Neuron (in vitro differentiated cells): ENCODE results near the gene NCOA3.

Experiments used
- H2AFZ ChIP-seq: one replicate; pipeline ENCODE4 v1.6.1; 2013; ENCODE audit warnings: low read depth, mild to moderate bottlenecking, inconsistent platforms, low read length, moderate library complexity
- H3K27me3 ChIP-seq: one replicate; pipeline ENCODE4 v1.6.1; 2013; ENCODE audit warnings: low read length; ENCODE audit not compliant: insufficient read depth
- H3K36me3 ChIP-seq: one replicate; pipeline ENCODE4 v1.6.1; 2013; ENCODE audit warnings: low read length; ENCODE audit not compliant: insufficient read depth
- H3K4me1 ChIP-seq: one replicate; pipeline ENCODE4 v1.6.1; 2013; ENCODE audit warnings: low read length; ENCODE audit not compliant: insufficient read depth
- H3K4me3 ChIP-seq: 2 replicates; pipeline ENCODE4 v1.5.1; 2013; ENCODE audit warnings: mild to moderate bottlenecking, low read length, moderate library complexity
- H3K9me3 ChIP-seq: one replicate; pipeline ENCODE4 v1.6.1; 2013; ENCODE audit warnings: low read length

Gene NCOA3

GRCh38 chr20:47618479-47618878 lies 116.8 kb downstream of the NCOA3 start:
- Histone ChIP-seq H2AFZ (no peak overlapping the region), H3K9me3 (no peaks in the 10 kb centered on the region), H3K4me1 (peaks cover 8% of the 10 kb centered on the region), H3K4me3 (no peak overlapping the region), H3K27me3 (no peaks in the 10 kb centered on the region), H3K36me3 (peaks cover 5% of the 10 kb centered on the region)

- no peaks in the 10 kb centered on the region for H3K9me3 ChIP-seq
- peaks cover 8% of the 10 kb centered on the region for H3K4me1 ChIP-seq
- no peak overlapping the region for H2AFZ ChIP-seq
- no peaks in the 10 kb centered on the region for H3K27me3 ChIP-seq
- peaks cover 5% of the 10 kb centered on the region for H3K36me3 ChIP-seq
- H3K4me3 ChIP-seq, result no peak overlapping the region
These were observed 119.4 kb downstream of the NCOA3 start for GRCh38 chr20:47620808-47621805.

GRCh38 chr20:47622118-47622665 lies 120.5 kb downstream of the NCOA3 start:
- Histone ChIP-seq H3K27me3 (no peaks in the 10 kb centered on the region), H3K36me3 (peaks cover 12% of the 10 kb centered on the region), H3K4me3 (no peak overlapping the region), H3K9me3 (no peaks in the 10 kb centered on the region), H2AFZ (no peak overlapping the region), H3K4me1 (peaks cover 8% of the 10 kb centered on the region)

GRCh38 chr20:47623206-47623605 lies 121.5 kb downstream of the NCOA3 start:
- H2AFZ ChIP-seq, result no peak overlapping the region

GRCh38 chr20:47627540-47627939 lies 125.9 kb downstream of the NCOA3 start:
- no peak overlapping the region for H3K4me3 ChIP-seq
- no peak overlapping the region for H2AFZ ChIP-seq
- H3K27me3 ChIP-seq, result no peaks in the 10 kb centered on the region
- H3K4me1 ChIP-seq, result no peaks in the 10 kb centered on the region
- H3K9me3 ChIP-seq, result no peaks in the 10 kb centered on the region
- peaks cover 12% of the 10 kb centered on the region for H3K36me3 ChIP-seq

More at GRCh38 chr20:47623206-47623605, 121.5 kb downstream of the NCOA3 start:
- Histone ChIP-seq H3K36me3 (peaks cover 15% of the 10 kb centered on the region), H3K4me3 (no peak overlapping the region), H3K9me3 (no peaks in the 10 kb centered on the region), H3K27me3 (no peaks in the 10 kb centered on the region), H3K4me1 (peaks cover 8% of the 10 kb centered on the region)

- H3K36me3 ChIP-seq, result peaks cover 18% of the 10 kb centered on the region
- no peaks in the 10 kb centered on the region for H3K4me1 ChIP-seq
- H3K27me3 ChIP-seq, result no peaks in the 10 kb centered on the region
- H2AFZ ChIP-seq, result no peak overlapping the region
- no peak overlapping the region for H3K4me3 ChIP-seq
- H3K9me3 ChIP-seq, result no peaks in the 10 kb centered on the region
These were observed 128.2 kb downstream of the NCOA3 start for GRCh38 chr20:47629907-47630306.

- Histone ChIP-seq H2AFZ (no peak overlapping the region), H3K36me3 (peaks cover 26% of the 10 kb centered on the region), H3K27me3 (no peaks in the 10 kb centered on the region), H3K4me3 (no peak overlapping the region), H3K4me1 (no peaks in the 10 kb centered on the region), H3K9me3 (no peaks in the 10 kb centered on the region)
These were observed 129.4 kb downstream of the NCOA3 start for GRCh38 chr20:47631078-47631477.

- Histone ChIP-seq H3K4me3 (no peak overlapping the region), H3K36me3 (peaks cover 47% of the 10 kb centered on the region), H3K9me3 (no peaks in the 10 kb centered on the region), H3K4me1 (no peaks in the 10 kb centered on the region), H2AFZ (no peak overlapping the region), H3K27me3 (no peaks in the 10 kb centered on the region)
These were observed 133.6 kb downstream of the NCOA3 start for GRCh38 chr20:47635256-47635655.

- no peaks in the 10 kb centered on the region for H3K27me3 ChIP-seq
- no peaks in the 10 kb centered on the region for H3K4me1 ChIP-seq
- H2AFZ ChIP-seq, result no peak overlapping the region
- H3K9me3 ChIP-seq, result no peaks in the 10 kb centered on the region
- peaks cover 58% of the 10 kb centered on the region for H3K36me3 ChIP-seq
- H3K4me3 ChIP-seq, result no peak overlapping the region
These were observed 137.2 kb downstream of the NCOA3 start for GRCh38 chr20:47638851-47639250.

GRCh38 chr20:47642118-47642517 lies 140.4 kb downstream of the NCOA3 start:
- Histone ChIP-seq H2AFZ (no peak overlapping the region), H3K27me3 (no peaks in the 10 kb centered on the region), H3K9me3 (no peaks in the 10 kb centered on the region), H3K4me3 (no peak overlapping the region), H3K36me3 (peaks cover 48% of the 10 kb centered on the region), H3K4me1 (peaks cover 2% of the 10 kb centered on the region)

GRCh38 chr20:47642624-47643023 lies 140.9 kb downstream of the NCOA3 start:
- H3K36me3 ChIP-seq, result peaks cover 48% of the 10 kb centered on the region
- H3K4me3 ChIP-seq, result no peak overlapping the region
- no peak overlapping the region for H2AFZ ChIP-seq
- H3K9me3 ChIP-seq, result no peaks in the 10 kb centered on the region
- no peaks in the 10 kb centered on the region for H3K27me3 ChIP-seq
- peaks cover 2% of the 10 kb centered on the region for H3K4me1 ChIP-seq

GRCh38 chr20:47645632-47646031 lies 143.9 kb downstream of the NCOA3 start:
- H3K4me3 ChIP-seq, result no peak overlapping the region
- H3K4me1 ChIP-seq, result peaks cover 2% of the 10 kb centered on the region
- H3K9me3 ChIP-seq, result no peaks in the 10 kb centered on the region
- no peak overlapping the region for H2AFZ ChIP-seq
- peaks cover 39% of the 10 kb centered on the region for H3K36me3 ChIP-seq
- no peaks in the 10 kb centered on the region for H3K27me3 ChIP-seq

GRCh38 chr20:47647994-47648393 lies 146.3 kb downstream of the NCOA3 start:
- Histone ChIP-seq H2AFZ (no peak overlapping the region), H3K27me3 (no peaks in the 10 kb centered on the region), H3K4me1 (peaks cover 4% of the 10 kb centered on the region), H3K9me3 (no peaks in the 10 kb centered on the region), H3K36me3 (peaks cover 50% of the 10 kb centered on the region), H3K4me3 (no peak overlapping the region)
